Endothelial cell of umbilical vein (primary cell): ENCODE measurements around the gene TMPRSS6. TPM values are rescaled to one million over a fixed set of nuclear protein-coding genes. Genes with fewer than 3 reads are reported as not detected.

Experiments
- BruUV-seq: library from RNA; stranded (reverse); fragments of 400-500 nt; replicated peaks from 2 replicates; lab custom pipeline; 2021; lab: Mats Ljungman, UMichigan
- CTCF ChIA-PET: fragments of 300-600, 350-600 bp; sonication (Branson Sonifier 250); formaldehyde crosslinking; loops from one replicate; lab custom pipeline; 2021; ENCODE audit warnings: antibody characterized with exemption, inconsistent platforms; lab: Charles Lee
- POLR2A ChIA-PET: fragments of 300-600, 350-600 bp; sonication (Branson Sonifier 250); formaldehyde crosslinking; loops from one replicate; lab custom pipeline; 2021; ENCODE audit warnings: antibody characterized with exemption, inconsistent platforms; lab: Charles Lee
- DNase-seq: peaks from one replicate; pipeline ENCODE4 v3.0.0-alpha.2; 2011; ENCODE audit warnings: low read depth, low spot score
- FAIRE-seq: peaks from 2 replicates; lab custom pipeline; 2011; peaks lifted over from hg19 to GRCh38; lab: Jason Lieb, UNC
- H2AFZ ChIP-seq: 2 replicates; pipeline ENCODE4 v1.6.0; 2012; ENCODE audit warnings: low read depth, low read length, control low read depth, inconsistent platforms
- H3K27ac ChIP-seq: 2 replicates; pipeline ENCODE4 v1.5.1; 2011; ENCODE audit warnings: low read depth, mild to moderate bottlenecking, control low read depth, low read length, moderate library complexity; ENCODE audit not compliant: insufficient read depth
- H3K27me3 ChIP-seq, 2 experiments: 2 replicates each; pipeline versions ENCODE4 v1.6.0 to v1.6.1; 2011; ENCODE audit warnings: low read length in 2 of 2, mixed read lengths in 1 of 2; ENCODE audit not compliant: control insufficient read depth in 2 of 2, insufficient read depth in 2 of 2
- H3K36me3 ChIP-seq, 2 experiments: 2 replicates in 1 of 2; 3 replicates in 1 of 2; pipeline ENCODE4 v1.5.1; 2011; ENCODE audit warnings: low read length in 2 of 2, mild to moderate bottlenecking in 1 of 2, moderate library complexity in 1 of 2; ENCODE audit not compliant: control insufficient read depth in 2 of 2, insufficient read depth in 2 of 2; ENCODE audit errors: extremely low read depth in 1 of 2
- H3K4me1 ChIP-seq: 3 replicates; pipeline ENCODE4 v1.5.1; 2011; ENCODE audit warnings: mild to moderate bottlenecking, low read length; ENCODE audit not compliant: control insufficient read depth, insufficient read depth; ENCODE audit errors: extremely low read depth
- H3K4me2 ChIP-seq: 2 replicates; pipeline ENCODE4 v1.6.1; 2011; ENCODE audit warnings: low read length, control low read depth, mixed read lengths; ENCODE audit not compliant: insufficient read depth
- H3K4me3 ChIP-seq, 3 experiments: fragments of 200-600 bp in 1 of 3; sonication (generic), shearing (Covaris generic) in 1 of 3; replicated peaks in 1 of 3; 2 replicates each; pipeline ENCODE4 v1.5.1; 2011 to 2016; ENCODE audit warnings: control low read depth in 3 of 3, low read length in 3 of 3, mild to moderate bottlenecking in 2 of 3, inconsistent platforms in 1 of 3, low read depth in 1 of 3, moderate library complexity in 1 of 3; ENCODE audit not compliant: insufficient read depth in 1 of 3
- H3K79me2 ChIP-seq: 2 replicates; pipeline ENCODE4 v1.6.0; 2012; ENCODE audit warnings: low read length, inconsistent platforms; ENCODE audit not compliant: control insufficient read depth, insufficient read depth
- H3K9ac ChIP-seq: replicated peaks from 2 replicates; pipeline ENCODE3; 2011; ENCODE audit warnings: low read length, control low read depth; ENCODE audit not compliant: insufficient read depth; ENCODE audit errors: extremely low read depth
- H3K9me1 ChIP-seq: replicated peaks from 3 replicates; pipeline ENCODE4 v1.6.0; 2011; ENCODE audit warnings: mild to moderate bottlenecking, low read length; ENCODE audit not compliant: control insufficient read depth, insufficient read depth; ENCODE audit errors: extremely low read depth
- H3K9me3 ChIP-seq: replicated peaks from 2 replicates; pipeline ENCODE4 v1.5.1; 2012; ENCODE audit warnings: low read length, inconsistent platforms; ENCODE audit not compliant: control insufficient read depth, insufficient read depth
- H4K20me1 ChIP-seq: replicated peaks from 2 replicates; pipeline ENCODE3; 2011; ENCODE audit warnings: mild to moderate bottlenecking, low read length; ENCODE audit not compliant: control insufficient read depth, insufficient read depth; ENCODE audit errors: extremely low read depth
- EZH2 ChIP-seq: IDR thresholded peaks from 2 replicates; pipeline ENCODE4 v1.6.1; 2012; ENCODE audit warnings: borderline replicate concordance, low read depth, mild to moderate bottlenecking, moderate library complexity, low read length, inconsistent platforms; ENCODE audit not compliant: severe bottlenecking
- FOS ChIP-seq: IDR thresholded peaks from 2 replicates; pipeline ENCODE4 v1.6.1; 2011; ENCODE audit warnings: mild to moderate bottlenecking, low read length, moderate library complexity, borderline replicate concordance; ENCODE audit not compliant: insufficient read depth
- GATA2 ChIP-seq: IDR thresholded peaks from 2 replicates; pipeline ENCODE4 v1.7.0; 2011; ENCODE audit warnings: low read depth, mild to moderate bottlenecking, moderate library complexity, mixed read lengths, low read length; ENCODE audit not compliant: insufficient read length, insufficient read depth
- JUN ChIP-seq: IDR thresholded peaks from 2 replicates; pipeline ENCODE4 v1.6.1; 2011; ENCODE audit warnings: borderline replicate concordance, low read depth; ENCODE audit not compliant: insufficient read length, insufficient read depth
- MYC ChIP-seq: IDR thresholded peaks from one replicate; pipeline ENCODE4 v1.6.1; 2011; ENCODE audit warnings: mild to moderate bottlenecking, low read depth, low read length
- POLR2A ChIP-seq: IDR thresholded peaks from 2 replicates; pipeline ENCODE4 v1.6.1; 2012; ENCODE audit warnings: low read depth, mild to moderate bottlenecking, control low read depth, low read length
- POLR2AphosphoS5 ChIP-seq: IDR thresholded peaks from 2 replicates; pipeline ENCODE4 v1.6.1; 2012; ENCODE audit warnings: low read depth, mild to moderate bottlenecking, control low read depth, low read length, moderate library complexity; ENCODE audit not compliant: insufficient read depth
- dilution Hi-C: fragments of 300-500 bp; cut with MboI; formaldehyde crosslinking; loops from one replicate; pipeline ENCODE4 v1.15.0; 2019; ENCODE audit warnings: low sequenced_read_pairs; ENCODE audit not compliant: extremely low pct_ligation_motif_present
- intact Hi-C: fragments of 100-400 bp; cut with micrococcal nuclease; formaldehyde crosslinking; loops from one replicate; pipeline ENCODE4 v1.10.0; 2022
- polyA plus RNA-seq, 4 experiments: library from polyadenylated mRNA; depleted of rRNA in 3 of 4; stranded (reverse) in 3 of 4; unstranded in 1 of 4; fragments of >200 nt; gene quantifications; 2 replicates each; pipeline versions ENCODE4 v1.2.1 to v1.2.3, GENCODE V29; 2011 to 2012; ENCODE audit warnings: missing spikeins in 1 of 4
- total RNA-seq: library from RNA; stranded (reverse); gene quantifications from 2 replicates; pipeline ENCODE4 v1.2.3, GENCODE V29; 2021
- TF ChIP-seq, protein P1 (sequence below), 2 donors: IDR thresholded peaks; 1 replicate in 1 of 2; 2 replicates in 1 of 2; pipeline ENCODE4 v1.5.1; 2011; ENCODE audit warnings: low read length in 2 of 2, mild to moderate bottlenecking in 2 of 2, moderate library complexity in 2 of 2, control low read depth in 1 of 2, inconsistent platforms in 1 of 2, low read depth in 1 of 2; ENCODE audit not compliant: insufficient read depth in 1 of 2; ENCODE audit errors: extremely low read depth in 1 of 2
- TF ChIP-seq, protein P2 (sequence below): IDR thresholded peaks from 2 replicates; pipeline ENCODE4 v1.6.1; 2011; ENCODE audit not compliant: insufficient read depth, insufficient read length

Gene TMPRSS6
- total and polyA plus RNA-seq, 2 donors (not counting 3 experiments of a cell fraction or from before 2014, with no cell fraction given), result not detected

DNA sequence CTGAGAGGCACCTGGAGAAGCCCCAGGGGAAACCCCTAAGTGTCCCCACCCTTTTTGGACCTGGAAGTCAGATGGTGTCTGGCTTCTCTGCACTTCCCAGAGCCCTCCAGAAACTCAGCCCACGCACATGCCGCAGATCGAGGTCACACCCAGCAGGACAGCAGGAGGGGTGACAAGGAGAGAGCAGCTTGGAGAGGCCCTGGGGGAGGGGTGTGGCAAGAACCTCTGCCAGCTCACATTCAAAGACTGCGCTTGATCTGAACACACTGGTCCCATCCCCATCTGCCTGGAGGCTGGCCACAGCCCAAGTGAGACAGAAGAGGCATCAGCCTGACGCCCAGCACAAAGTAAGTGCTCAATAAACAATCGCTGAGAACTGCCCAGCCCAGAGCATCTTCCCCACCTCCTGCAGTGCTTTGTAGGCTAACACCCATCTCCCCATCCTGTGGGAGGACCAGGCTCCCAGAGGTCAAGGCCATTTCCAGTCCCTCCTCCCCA is 21.4 kb downstream of the TMPRSS6 start:
- no peaks in the 10 kb centered on the region for H3K9me1 ChIP-seq
- no peak for TF ChIP-seq POLR2AphosphoS5
- no peak for TF ChIP-seq FOS
- no peak for TF ChIP-seq GATA2
- no peak for TF ChIP-seq EZH2
- no peak for TF ChIP-seq MYC
- TF ChIP-seq, protein P1, sequence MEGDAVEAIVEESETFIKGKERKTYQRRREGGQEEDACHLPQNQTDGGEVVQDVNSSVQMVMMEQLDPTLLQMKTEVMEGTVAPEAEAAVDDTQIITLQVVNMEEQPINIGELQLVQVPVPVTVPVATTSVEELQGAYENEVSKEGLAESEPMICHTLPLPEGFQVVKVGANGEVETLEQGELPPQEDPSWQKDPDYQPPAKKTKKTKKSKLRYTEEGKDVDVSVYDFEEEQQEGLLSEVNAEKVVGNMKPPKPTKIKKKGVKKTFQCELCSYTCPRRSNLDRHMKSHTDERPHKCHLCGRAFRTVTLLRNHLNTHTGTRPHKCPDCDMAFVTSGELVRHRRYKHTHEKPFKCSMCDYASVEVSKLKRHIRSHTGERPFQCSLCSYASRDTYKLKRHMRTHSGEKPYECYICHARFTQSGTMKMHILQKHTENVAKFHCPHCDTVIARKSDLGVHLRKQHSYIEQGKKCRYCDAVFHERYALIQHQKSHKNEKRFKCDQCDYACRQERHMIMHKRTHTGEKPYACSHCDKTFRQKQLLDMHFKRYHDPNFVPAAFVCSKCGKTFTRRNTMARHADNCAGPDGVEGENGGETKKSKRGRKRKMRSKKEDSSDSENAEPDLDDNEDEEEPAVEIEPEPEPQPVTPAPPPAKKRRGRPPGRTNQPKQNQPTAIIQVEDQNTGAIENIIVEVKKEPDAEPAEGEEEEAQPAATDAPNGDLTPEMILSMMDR (IDR thresholded peaks at IDR 0.05; ENCODE audit: extremely low read depth in 1 of 2, insufficient read depth in 1 of 2, low read depth in 1 of 2, low read length in 2 of 2), result no peak
- TF ChIP-seq JUN, result no peak
- TF ChIP-seq, protein P2, sequence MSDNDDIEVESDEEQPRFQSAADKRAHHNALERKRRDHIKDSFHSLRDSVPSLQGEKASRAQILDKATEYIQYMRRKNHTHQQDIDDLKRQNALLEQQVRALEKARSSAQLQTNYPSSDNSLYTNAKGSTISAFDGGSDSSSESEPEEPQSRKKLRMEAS, result no peak
- no peak for TF ChIP-seq POLR2A
- dilution Hi-C loops (no loop called here), intact Hi-C loops (no loop called here)
- BruUV-seq, result no TSS peak
- H3K36me3 ChIP-seq, result no peaks in the 10 kb centered on the region
- H3K27ac ChIP-seq, result no peak overlapping the region
- H3K9ac ChIP-seq, result no peak overlapping the region
- DNase-seq (no peak), FAIRE-seq (no peak)
- H4K20me1 ChIP-seq, result no peaks in the 10 kb centered on the region
- no peak overlapping the region for H3K4me2 ChIP-seq
- CTCF ChIA-PET, result interaction anchor here (2.1 kb wide), 1 partner anchor 12 kb away, joined by 8 read pairs; no protein-coding TSS in a partner anchor
- peaks cover 0 to 1% of the 10 kb centered on the region in 2 experiments for H3K27me3 ChIP-seq
- no peaks in the 10 kb centered on the region for H3K4me1 ChIP-seq
- H3K79me2 ChIP-seq, result no peaks in the 10 kb centered on the region
- no peaks in the 10 kb centered on the region for H3K9me3 ChIP-seq
- no peak overlapping the region for H2AFZ ChIP-seq
- POLR2A ChIA-PET, result no interaction called here
- no peak overlapping the region for H3K4me3 ChIP-seq
